A673 (cell line): ENCODE results near the gene DYNC2I2.

Experiments used
- CTCF ChIP-seq: fragments of 300-800, 200-600 bp; sonication (generic); conservative IDR thresholded peaks from 2 replicates; pipeline ENCODE4 v1.5.1; 2017; ENCODE audit warnings: low read depth, mild to moderate bottlenecking, antibody characterized with exemption, low read length, moderate library complexity, mixed read lengths
- EZH2 ChIP-seq: fragments of 200-600 bp; sonication (generic); IDR thresholded peaks from 2 replicates; pipeline ENCODE4 v1.6.1; 2017; ENCODE audit warnings: borderline replicate concordance, low read depth, mild to moderate bottlenecking, mixed read lengths, antibody characterized with exemption, low read length; ENCODE audit not compliant: poor library complexity, severe bottlenecking

GRCh38 chr9:128642675-128643245, 13.9 kb downstream of the DYNC2I2 start:
- no peak for TF ChIP-seq CTCF
- no peak for TF ChIP-seq EZH2
